Measurements from ENCODE around the gene DMD.
"Not testable (repeated sequence)": the region's sequence is repeated elsewhere in the genome, so short reads cannot be mapped to it uniquely, and the experiment has no call there.

DMD gene

DNA sequence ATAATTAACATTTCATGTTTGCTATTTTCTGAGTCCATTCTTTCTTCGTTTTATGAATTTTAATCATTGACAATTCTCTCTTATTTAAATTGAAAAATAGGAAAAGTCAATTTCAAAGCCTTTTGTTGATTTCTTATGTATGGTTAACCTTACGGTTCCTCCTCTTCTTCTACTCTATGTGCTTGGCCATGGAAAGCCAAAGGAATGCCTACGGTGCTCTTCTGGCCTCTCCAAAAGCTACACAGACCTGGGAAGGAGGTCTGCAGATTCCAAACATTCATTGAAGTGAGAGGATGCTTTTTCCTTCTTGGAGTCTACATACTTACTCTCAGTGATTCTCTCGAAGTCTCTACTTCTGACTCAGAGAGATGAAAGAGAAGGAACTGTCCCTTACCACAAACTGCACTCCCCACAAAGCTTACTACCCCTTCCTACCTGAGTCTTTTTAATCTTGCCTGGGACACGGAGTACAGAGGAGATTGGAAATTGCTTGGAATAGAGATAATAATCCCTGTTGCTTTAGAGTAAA, 1276.4 kb downstream of the DMD start:
- DNase-seq = no peak

DNA sequence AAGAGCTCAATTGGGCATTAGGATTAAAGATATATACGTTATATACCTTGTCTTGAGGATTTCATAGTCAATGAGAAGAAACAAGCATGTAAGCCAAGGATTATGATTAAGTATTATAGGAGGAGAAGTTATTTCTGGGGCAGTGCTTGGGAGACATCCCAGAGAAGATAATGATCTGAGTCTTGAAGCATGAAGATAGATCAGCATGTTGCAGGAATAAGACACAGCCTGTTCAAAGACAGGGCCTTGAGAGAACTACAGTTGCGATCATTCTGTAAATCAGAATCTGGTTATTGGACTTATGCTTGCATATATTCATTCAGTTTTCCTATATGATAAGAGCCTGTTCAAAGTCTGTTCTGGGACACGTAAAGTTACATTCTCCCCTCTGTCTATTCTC, 1277.3 kb downstream of the DMD start:
- no peak for DNase-seq

DNA sequence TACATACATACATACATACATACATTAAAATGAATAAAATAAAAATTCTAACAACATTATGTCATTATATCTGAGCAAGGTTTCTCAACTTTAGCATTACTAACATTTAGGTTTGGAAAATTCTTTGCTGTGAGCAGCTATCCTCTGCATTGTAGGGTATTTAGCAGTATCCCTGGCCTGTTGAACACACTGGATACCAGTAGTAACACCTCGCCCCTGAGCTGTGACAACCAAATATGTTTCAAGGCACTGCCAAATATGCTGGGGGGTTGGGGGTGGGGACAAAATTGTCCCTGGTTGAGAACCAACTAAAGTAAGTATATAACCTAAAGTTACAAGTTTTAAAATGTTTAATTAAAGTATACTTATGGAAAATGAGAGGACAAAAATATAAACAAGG, 1278.6 kb downstream of the DMD start:
- no peak for DNase-seq

DNA sequence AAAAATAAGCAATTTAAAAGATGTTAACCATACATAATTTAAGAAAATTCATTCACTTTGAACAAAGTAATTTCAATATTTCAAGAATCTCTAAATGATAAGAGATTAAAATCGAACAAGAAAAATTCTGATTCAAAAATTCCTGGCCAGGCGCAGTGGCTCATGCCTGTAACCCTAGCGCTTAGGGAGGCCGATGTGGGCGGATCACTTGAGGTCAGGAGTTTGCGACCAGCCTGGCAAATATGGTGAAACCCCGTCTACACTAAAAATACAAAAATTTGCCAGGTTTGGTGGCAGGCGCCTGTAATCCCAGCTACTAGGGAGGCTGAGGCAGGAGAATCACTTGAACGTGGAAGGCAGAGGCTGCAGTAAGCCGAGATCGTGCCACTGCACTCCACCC, 1279.0 kb downstream of the DMD start:
- not testable (repeated sequence) for DNase-seq

DNA sequence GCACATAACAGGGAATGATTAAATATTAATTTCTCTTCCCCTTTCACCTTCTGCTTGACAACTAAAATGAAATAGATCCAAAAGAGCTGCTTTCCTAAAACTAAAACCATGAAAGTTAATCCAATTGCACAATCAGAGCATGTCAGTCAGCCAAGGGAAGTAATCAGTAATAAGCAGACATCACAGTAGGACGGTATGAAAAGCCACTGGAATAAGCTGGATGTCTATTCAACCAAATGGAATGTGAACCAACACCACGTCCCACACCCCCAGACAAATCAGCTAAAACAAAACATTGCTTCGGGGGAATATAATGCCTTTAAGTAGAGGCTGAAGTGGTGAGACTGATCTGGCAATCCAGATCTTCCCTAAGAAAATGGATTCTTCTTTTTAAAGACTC, 1280.1 kb downstream of the DMD start:
- DNase-seq = no peak

DNA sequence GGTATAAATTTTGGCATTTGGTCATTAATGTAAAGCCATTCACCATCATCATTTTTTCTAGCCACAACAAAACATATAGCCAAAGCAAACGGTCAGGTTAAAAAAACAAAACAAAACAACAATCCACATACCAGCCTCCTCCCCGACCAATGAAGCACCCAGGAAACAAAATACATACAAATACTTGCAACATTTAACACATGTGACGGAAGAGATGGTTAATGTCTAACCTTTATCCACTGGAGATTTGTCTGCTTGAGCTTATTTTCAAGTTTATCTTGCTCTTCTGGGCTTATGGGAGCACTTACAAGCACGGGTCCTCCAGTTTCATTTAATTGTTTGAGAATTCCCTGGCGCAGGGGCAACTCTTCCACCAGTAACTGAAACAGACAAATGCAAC, 1282.0 kb downstream of the DMD start:
- DNase-seq = no peak

DNA sequence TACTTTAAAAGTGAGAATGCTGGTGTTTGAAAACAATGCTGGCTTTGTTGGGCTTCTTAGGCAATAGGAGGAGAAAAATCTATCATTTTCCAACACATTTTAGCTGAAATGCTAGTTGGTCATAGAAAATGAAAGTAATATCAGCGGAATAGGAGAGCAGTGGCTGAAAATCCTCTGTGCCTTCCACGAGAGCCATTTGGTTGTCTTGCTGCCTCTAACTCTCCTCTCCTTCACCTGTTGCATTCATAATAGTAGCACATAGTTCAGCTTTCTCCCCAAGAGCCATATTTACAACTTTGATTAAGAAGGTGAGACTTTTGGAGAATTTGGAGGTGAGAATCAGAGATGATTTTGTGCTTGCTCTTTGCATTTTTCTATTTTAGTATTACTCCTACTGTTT, 1290.1 kb downstream of the DMD start:
- no peak for DNase-seq

DNA sequence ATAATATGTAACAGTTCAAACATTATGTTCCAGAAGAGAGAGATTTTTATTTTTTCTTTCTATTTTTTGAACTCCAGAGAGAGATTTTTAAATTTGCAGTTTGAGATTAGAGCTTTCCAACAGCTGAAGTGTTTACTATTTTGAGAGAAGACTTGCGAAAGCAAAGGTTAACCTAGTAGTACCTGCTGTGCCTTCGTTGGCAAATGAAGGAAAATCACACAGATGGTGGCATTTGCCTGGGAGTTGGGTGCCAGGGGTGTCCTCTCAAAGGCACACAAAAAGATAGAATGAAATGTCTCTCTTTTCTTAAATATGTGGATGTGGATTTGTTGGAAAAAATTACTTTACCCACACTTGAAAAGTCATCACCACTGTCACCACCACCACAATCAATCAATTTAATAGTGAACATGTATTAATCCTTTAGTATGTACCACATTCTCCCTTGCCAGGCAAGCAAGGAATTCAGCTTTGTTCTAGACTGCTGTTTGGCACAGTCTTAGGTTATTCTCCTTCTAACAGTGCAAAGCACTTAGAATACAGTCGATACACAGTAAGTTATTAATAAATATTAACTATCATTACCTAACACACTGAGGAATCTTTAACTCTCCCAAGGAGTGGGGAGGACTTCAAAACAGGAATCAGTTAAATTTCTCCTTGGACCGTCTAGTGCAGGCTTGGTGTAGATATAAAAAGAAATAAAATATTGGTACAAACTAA, 1301.3 kb downstream of the DMD start:
- no peak for DNase-seq

DNA sequence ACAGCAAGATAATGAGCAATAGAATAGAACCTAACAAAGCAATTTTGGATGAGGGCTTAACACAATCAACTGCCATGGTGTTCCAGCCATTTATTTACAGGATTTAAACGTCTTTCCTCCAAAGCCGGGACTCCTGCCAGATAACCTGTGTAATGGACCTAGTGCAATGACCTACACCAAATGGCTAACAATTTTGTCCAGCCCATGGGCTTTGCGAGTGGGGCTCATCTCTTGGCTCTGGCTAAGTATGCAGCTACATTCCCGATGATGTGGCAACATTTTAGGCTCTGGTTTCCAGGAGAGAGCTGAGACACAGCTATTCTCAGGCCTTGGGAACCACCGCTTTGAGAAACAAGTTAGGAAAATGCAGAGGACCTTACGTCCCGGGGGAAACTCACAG, 1317.2 kb downstream of the DMD start:
- DNase-seq = no peak

DNA sequence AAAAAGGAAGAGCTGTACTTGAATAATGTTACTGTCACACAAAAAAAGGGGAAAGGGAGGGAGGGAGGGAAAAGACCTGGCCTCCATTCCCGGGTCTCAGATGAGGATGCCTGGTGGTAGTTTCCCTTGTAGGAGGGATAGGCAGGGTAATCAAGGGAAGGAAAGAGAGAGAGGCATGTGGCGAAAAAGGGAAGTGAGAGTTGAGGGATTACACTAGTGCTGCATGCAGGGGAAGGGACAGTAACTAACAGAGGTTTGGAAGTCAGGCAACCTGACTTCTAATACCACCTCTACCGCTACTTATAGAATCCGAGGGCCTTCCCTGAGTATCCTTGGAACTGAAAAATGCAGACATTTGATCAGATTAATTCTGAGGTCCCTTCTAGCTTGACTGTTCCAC, 1317.8 kb downstream of the DMD start:
- no peak for DNase-seq

DNA sequence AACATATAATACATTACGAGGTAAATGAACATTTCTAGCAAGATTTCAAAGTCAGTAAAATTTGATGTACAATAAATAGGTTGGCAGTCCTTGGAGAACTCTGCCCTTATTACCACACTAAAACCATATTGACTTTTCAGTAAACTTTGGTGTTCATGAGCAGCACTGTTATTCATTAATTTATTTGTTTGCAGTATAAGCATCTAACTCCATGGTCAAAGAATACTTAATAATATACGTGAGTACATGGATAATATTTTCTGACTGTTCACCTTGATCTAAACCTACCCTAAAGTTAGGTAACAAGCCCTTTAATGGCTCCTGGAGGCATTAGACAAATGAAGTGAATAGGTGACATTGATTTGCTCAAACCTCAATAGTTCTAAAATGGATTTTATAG, 1322.3 kb downstream of the DMD start:
- DNase-seq = no peak

DNA sequence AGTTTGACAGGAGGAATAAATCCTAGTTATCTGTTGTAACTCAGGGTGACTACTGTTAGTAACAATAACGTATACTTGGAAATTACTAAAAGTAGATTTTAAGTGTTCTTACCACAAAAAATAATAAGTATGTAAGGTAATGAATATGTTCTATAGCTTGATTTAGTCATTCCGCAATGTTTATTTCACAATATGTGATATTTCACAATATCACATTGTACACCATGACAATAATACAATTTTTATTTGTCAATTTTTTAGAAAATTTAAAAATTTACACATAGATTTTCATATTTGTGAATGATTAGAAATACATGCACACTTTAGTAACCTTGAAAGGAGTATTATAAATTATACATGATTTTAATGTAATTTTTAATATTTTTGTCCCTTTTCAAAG, 1326.8 kb downstream of the DMD start:
- no peak for DNase-seq

DNA sequence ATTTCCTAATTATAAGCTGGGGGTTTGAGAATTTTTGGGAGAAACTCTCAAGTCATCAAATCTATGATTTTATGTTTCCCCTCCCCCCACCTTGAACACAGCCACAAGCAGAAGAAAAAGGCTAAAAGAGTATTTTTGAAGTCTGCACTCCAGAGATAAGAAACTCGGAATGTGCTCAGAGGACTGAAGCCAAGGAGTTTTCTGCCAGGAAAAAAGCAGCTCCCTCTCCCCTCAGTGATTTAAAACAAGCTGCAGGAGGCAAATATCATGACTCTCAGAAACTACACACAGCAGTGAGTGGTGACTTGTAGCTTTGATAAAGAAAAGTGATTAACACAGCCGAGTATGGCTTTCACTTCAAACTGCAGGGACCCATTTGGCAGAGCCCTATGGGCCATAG, 1339.3 kb downstream of the DMD start:
- DNase-seq = no peak

DNA sequence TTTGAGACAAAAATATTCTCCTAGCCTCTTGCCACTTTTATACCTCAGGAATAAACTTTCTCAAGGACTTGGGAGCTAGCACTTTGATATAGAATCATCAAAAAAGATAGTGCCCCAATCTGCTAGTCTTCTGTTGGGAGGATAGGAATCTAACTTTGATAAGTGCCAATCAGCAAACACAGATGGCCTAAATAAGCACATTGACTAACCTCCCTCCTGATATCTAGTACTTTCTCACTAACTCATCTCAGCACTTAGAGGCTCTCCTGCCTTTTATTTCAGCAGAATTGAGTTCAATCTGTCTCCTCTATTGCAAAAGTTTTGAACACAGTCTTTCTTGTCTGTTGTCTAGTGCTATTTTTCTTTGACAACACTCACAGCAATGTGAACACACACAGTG, 1341.1 kb downstream of the DMD start:
- no peak for DNase-seq

DNA sequence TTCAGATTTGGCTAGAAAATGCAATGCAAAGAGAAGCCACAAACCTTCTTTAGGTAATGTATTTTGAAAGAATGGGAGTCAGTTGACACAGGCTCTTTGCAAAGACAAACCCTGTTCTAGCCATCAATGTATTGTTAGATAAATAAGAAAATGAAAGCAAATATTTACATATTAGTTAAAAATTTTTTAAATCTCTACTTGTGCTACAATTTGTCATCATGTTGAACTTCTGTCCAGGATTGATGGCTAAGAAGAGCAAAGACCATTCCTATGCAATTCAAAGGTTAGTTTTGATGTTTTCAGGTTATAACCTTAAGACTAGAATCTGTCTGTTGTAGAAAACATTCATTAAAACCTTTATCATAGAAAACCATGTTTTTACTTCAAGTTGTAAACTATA, 1350.7 kb downstream of the DMD start:
- DNase-seq = no peak

DNA sequence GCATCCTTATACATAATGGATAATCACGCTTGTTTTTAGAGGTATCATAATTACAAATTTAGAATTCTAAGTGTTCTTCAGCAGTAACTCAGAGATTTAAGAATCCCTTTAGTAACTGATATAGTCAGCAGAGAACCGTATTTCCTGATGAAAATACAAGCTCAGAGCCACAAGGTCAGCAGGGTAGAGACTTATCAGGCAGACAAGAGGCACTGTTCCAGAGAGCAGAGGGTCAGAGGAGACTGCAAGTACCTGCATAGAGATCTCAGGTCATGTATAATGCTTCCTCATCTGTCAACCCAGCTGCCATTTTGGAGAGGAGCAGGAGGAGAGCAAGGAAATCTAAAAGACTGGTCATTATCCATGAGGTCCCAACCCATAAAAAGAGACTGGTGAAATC, 1352.4 kb downstream of the DMD start:
- DNase-seq = no peak

DNA sequence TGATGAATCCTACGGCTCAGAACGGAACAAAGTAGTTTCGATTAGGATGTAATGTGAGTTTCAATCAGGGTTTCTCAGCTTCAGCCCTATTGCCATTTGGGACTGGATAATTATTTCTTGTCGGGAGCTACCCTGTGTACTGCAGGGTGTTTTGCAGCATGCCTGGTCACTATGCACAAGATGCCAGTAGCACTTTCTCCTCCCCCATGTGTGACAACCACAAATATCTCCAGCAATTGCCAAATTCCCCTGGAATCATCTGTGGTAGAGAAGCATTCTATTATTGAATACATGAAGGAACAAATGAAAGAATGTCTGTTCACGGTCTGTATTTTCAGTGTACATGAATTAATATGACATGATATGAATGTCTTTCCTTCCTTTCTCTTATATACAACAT, 1356.6 kb downstream of the DMD start:
- DNase-seq = no peak

DNA sequence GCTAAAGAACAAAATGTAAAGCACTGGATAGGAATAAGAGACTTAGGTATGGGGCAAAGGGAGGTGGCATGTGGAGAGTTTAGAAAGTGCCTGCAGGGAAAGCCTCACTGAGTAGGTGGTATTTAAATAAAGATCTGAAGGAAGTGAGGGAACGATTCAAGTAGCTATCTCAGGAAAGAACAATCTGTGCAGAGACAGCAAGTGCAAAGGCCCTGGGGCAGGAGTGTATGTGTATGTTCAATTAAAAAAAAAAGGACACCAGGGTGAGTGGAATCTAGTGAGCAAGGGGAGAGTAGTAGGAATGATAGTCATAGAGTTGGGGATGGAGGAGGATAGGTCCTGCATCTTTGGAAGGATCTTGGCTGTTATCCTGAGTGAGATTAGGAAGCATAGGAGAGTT, 1359.6 kb downstream of the DMD start:
- DNase-seq = no peak

DNA sequence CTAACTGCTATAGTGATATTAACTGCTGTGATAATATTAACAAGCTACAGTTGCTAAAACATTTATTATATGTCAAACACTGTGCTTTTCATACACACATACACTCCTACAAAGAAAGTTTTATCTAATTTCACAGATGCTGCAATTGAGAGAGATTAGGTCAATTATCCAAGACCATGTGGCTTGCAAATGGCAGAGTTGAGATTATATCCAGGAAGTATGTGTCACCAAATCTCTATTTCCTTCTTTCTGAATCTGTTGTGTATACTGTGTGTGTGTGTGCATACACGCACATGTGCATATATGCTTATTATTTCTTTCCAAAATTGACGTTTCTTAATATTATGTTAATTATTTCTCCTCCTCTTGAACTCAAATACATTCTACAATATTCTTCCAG, 1363.6 kb downstream of the DMD start:
- DNase-seq = no peak

DNA sequence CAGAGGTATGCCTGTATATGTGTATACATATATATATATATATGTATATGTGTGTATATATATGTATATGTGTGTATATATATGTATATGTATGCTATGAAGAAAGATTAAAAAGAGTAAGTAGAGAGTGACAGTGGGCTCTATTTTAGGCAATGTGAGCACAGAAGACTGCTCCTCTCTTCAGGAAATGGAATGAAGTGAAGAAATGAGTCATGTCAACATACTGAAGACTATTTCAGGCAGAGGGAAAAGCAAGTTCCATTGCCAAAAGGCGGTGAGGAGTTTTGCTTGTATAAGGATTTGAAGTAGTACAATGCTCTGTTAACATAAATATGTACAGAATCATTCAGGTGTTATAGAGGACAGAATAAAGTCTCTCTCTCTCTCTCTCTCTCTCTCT, 1366.3 kb downstream of the DMD start:
- no peak for DNase-seq

DNA sequence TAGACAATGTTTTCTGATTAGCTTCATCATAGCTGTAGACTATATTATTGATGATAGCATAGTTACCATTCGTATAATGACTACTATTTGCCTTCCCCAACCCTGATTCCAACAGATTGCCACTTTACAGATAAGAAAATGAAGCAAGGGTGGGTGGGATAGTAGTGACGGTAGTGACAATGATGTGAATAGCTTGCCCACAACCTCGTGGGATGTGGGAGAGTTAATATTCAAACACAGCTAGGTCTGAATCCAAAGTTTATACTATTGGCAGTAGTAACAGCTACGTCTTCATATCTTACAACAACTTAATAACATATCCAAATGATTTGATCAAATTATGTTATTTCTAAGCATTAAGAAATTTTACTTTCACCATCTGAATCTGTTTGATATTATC, 1372.7 kb downstream of the DMD start:
- DNase-seq = no peak

DNA sequence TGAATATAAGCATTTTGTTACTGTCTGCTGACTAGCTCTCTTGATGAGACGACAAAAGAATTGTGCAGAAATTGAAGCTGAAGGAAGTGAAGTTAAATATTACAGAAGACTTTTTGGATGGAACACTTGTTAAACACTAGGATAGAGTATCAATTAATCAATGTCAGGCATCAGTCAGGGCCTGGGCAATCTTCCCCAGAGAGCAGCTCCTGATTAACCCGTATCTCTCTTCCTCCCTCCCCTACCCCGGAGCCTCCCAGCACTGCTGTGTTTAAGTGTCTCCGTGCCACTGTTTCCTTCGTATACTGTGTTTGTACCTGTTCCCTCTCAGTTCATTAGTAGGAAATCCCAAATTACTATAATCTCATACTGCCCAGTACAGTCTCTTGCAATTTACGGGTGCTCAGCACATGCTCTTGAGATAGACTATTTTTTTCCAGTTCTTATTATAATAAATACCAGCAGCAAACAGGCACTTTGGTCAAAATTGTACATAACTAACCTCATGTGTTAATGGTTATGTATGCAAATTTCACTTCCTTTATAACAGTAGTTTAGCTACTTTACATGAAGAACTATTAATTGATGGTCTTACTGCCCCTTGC, 1373.8 kb downstream of the DMD start:
- no peak for DNase-seq

DNA sequence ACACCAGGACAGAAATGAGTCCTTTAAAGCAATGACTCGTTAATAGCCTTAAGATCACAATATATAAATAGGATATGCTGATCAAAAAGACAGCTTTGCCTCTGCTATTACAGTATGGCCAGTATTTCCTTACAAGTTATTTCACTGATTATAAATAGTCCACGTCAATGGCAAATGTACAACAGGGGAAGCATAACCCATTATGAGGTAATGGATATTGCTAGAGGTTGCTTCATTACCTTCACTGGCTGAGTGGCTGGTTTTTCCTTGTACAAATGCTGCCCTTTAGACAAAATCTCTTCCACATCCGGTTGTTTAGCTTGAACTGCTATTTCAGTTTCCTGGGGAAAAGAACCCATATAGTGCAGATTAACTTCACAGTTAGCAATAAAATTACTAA, 1374.9 kb downstream of the DMD start:
- DNase-seq = no peak

DNA sequence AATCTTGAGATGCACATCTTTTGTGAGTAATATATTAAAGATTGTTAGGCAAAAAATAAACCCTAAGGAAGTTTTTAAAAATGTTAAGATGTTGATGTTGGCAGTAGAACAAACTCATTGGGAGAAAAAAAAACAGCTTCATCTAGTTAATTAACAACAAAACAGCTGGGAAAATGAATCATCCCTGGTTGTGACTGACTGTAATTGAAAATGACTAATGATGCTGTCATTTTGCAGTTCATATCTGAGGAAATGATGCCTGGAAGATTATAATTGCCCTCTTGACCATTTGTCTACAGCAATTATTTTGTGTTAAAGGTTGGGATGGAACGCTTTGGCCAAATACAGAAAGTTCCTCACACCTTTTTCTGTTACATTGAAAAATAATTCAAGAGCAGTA, 1379.1 kb downstream of the DMD start:
- no peak for DNase-seq
